Measurements from ENCODE around the gene NEGR1.

NEGR1 gene

GRCh38 chr1:72285074-72285425 lies 2.7 kb upstream of the NEGR1 start:
- peak overlapping the region; percentile 64 for H3K4me3 ChIP-seq (ENCODE audit: low read depth, low read length)

GRCh38 chr1:72284348-72285073 lies 2.2 kb upstream of the NEGR1 start:
- TF ChIP-seq POLR2A (IDR thresholded peaks at IDR 0.05; ENCODE audit: extremely low read depth, insufficient read length) (no peak), MYC (IDR thresholded peaks at IDR 0.05; ENCODE audit: low read depth, low read length) (no peak), MAX (IDR thresholded peaks at IDR 0.05; ENCODE audit: low read depth, low read length) (no peak), CTCF (IDR thresholded peaks at IDR 0.05; ENCODE audit: low read depth, low read length) (peak; percentile 12)
- peak overlapping the region; percentile 64 for H3K4me3 ChIP-seq (ENCODE audit: low read depth, low read length)
- DNase-seq (ENCODE audit: low read depth) = peak; percentile 75

More at GRCh38 chr1:72285074-72285425, 2.7 kb upstream of the NEGR1 start:
- TF ChIP-seq MAX (IDR thresholded peaks at IDR 0.05; ENCODE audit: low read depth, low read length) (no peak), MYC (IDR thresholded peaks at IDR 0.05; ENCODE audit: low read depth, low read length) (no peak), POLR2A (IDR thresholded peaks at IDR 0.05; ENCODE audit: extremely low read depth, insufficient read length) (no peak), CTCF (IDR thresholded peaks at IDR 0.05; ENCODE audit: low read depth, low read length) (no peak)
- DNase-seq (ENCODE audit: low read depth) = no peak

- peak overlapping the region; percentile 64 for H3K4me3 ChIP-seq (ENCODE audit: low read depth, low read length)
- no peak for DNase-seq (ENCODE audit: low read depth)
- TF ChIP-seq MAX (IDR thresholded peaks at IDR 0.05; ENCODE audit: low read depth, low read length) (no peak), CTCF (IDR thresholded peaks at IDR 0.05; ENCODE audit: low read depth, low read length) (no peak), POLR2A (IDR thresholded peaks at IDR 0.05; ENCODE audit: extremely low read depth, insufficient read length) (no peak), MYC (IDR thresholded peaks at IDR 0.05; ENCODE audit: low read depth, low read length) (no peak)
These were observed 1.7 kb upstream of the NEGR1 start for GRCh38 chr1:72284084-72284347.

- peak; percentile 52; the same call in 1 of the 2 replicates for TF ChIP-seq MYC (IDR thresholded peaks at IDR 0.05; ENCODE audit: low read depth, low read length)
- peak; percentile 64 for TF ChIP-seq MAX (IDR thresholded peaks at IDR 0.05; ENCODE audit: low read depth, low read length)
- no peak for TF ChIP-seq CTCF (IDR thresholded peaks at IDR 0.05; ENCODE audit: low read depth, low read length)
- no peak for TF ChIP-seq POLR2A (IDR thresholded peaks at IDR 0.05; ENCODE audit: extremely low read depth, insufficient read length)
- peak overlapping the region; percentile 64 for H3K4me3 ChIP-seq (ENCODE audit: low read depth, low read length)
- DNase-seq (ENCODE audit: low read depth) = peak; percentile 61
These were observed 1.2 kb upstream of the NEGR1 start for GRCh38 chr1:72283307-72284083.

GRCh38 chr1:72283022-72283306 lies 625 bp upstream of the NEGR1 start:
- no peak for DNase-seq (ENCODE audit: low read depth)

More at GRCh38 chr1:72283022-72283306, 625 bp upstream of the NEGR1 start:
- no peak for TF ChIP-seq POLR2A (IDR thresholded peaks at IDR 0.05; ENCODE audit: extremely low read depth, insufficient read length)
- TF ChIP-seq CTCF (IDR thresholded peaks at IDR 0.05; ENCODE audit: low read depth, low read length) = no peak
- no peak for TF ChIP-seq MYC (IDR thresholded peaks at IDR 0.05; ENCODE audit: low read depth, low read length)
- no peak for TF ChIP-seq MAX (IDR thresholded peaks at IDR 0.05; ENCODE audit: low read depth, low read length)
- H3K4me3 ChIP-seq (ENCODE audit: low read depth, low read length) = peak overlapping the region; percentile 64

All from NB4 (cell line).